ENCODE data around the gene ORAI3. TPM values are rescaled to one million over a fixed set of nuclear protein-coding genes. Genes with fewer than 3 reads are reported as not detected.

The ORAI3 gene
- total and polyA plus RNA-seq, 2 of the 13 experiments (the other 11 are each of a cell fraction or from before 2014, with no cell fraction given): 11.4 to 32.0 TPM

DNA sequence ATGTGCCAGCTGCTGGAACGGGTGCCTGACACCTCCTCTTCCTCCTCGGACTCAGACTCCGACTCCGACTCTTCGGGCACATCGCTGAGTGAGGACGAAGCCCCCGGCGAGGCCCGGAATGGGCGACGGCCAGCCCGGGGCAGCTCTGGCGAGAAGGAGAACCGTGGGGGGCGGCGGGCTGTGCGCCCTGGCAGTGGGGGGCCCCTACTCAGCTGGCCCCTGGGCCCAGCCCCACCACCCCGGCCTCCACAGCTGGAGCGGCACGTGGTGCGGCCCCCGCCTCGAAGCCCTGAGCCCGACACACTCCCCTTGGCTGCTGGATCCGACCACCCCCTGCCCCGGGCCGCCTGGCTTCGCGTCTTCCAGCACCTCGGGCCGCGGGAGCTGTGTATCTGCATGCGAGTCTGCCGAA is 18.7 kb upstream of the ORAI3 start:
- POLR2A ChIA-PET: no interaction called here
- Histone ChIP-seq H3K9me3 (ENCODE audit: low read length) (no peaks in the 10 kb centered on the region), H3K9ac (ENCODE audit: insufficient read depth, low read depth, low read length) (no peak overlapping the region), H3K27ac (ENCODE audit: extremely low read length, insufficient read depth, low read length) (no peak overlapping the region), H3K4me1 (ENCODE audit: insufficient read depth, low read length) (peaks cover 7% of the 10 kb centered on the region; the same call in 1 of the 2 replicates), H3K4me3 (replicated peaks in 1 of 3; ENCODE audit: insufficient read depth in 1 of 3, low read depth in 2 of 3, low read length in 3 of 3) (no peak overlapping the region), H4K20me1 (ENCODE audit: insufficient read depth, low read length) (no peaks in the 10 kb centered on the region), H3K4me2 (ENCODE audit: low read depth, low read length) (no peak overlapping the region), H3K27me3 (ENCODE audit: control insufficient read depth in 1 of 2, insufficient read depth in 2 of 2, low read length in 2 of 2) (no peaks in the 10 kb centered on the region), H3K79me2 (ENCODE audit: insufficient read depth, low read length) (no peaks in the 10 kb centered on the region), H3K36me3 (replicated peaks in 1 of 2; ENCODE audit: control insufficient read depth in 1 of 2, insufficient read depth in 2 of 2, low read length in 2 of 2) (peaks cover 11 to 25% of the 10 kb centered on the region in 2 experiments), H2AFZ (ENCODE audit: low read length) (no peak overlapping the region)
- FAIRE-seq (no peak), ATAC-seq (no peak), DNase-seq (ENCODE audit: low spot score) (no peak)
- intact Hi-C loops (cut with micrococcal nuclease; ENCODE audit: unreplicated experiment): no loop called here
- no TSS peak for BruUV-seq (replicated peaks)
- TF ChIP-seq RBFOX2 (IDR thresholded peaks at IDR 0.05; ENCODE audit: low read depth, low read length): peak; percentile 56
- TF ChIP-seq AGO2 (optimal IDR thresholded peaks at IDR 0.05; ENCODE audit: low read depth, low read length): peak; percentile 65
- TF ChIP-seq, protein P1, sequence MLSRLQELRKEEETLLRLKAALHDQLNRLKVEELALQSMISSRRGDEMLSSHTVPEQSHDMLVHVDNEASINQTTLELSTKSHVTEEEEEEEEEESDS (CRISPR knock-in tag; IDR thresholded peaks at IDR 0.05; ENCODE audit: borderline replicate concordance): no peak
- TF ChIP-seq NCOR1 (IDR thresholded peaks at IDR 0.05; ENCODE audit: borderline replicate concordance, low read length): no peak
- in situ Hi-C loops (cut with HindIII; ENCODE audit: extremely low pct_ligation_motif_present, low pct_unique_long_range_greater_than_20kb): no loop called here
- CTCF ChIA-PET (ENCODE audit: low intra/inter-chr PET ratio, low total read pairs): no interaction called here
- 98% methylated on average over 12 of the region's 35 CpGs for WGBS (ENCODE audit: low lambda C conversion rate)

DNA sequence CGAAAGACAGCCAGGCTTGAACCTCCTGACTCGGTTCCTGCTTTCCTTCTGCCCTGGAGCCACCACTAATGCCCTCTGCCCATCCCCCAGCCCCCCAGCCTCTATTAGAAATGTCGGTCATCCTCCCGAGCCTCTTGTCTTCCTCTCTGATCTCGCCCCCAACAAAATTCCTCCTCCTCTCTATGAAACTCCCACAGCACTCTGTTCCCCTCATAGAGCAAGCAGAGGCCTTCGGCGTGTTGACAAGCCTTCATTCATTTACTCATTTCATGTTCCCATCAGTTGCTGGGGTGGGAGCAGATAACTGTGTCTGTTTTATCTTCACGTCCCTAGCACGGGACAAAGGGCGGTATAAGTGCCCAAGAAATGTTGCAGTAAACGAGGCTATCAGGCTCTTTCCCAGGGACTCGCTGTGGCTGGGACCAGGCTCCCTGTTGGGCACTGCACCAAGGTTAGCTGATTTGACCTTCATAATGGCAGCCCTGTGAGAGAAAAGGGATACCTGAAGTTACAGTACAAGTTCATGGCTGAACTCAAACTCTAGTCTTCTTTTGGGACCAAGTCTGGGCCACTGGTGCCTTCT is 17.7 kb upstream of the ORAI3 start:
- Histone ChIP-seq H4K20me1 (ENCODE audit: insufficient read depth, low read length) (no peaks in the 10 kb centered on the region), H3K79me2 (ENCODE audit: insufficient read depth, low read length) (no peaks in the 10 kb centered on the region), H3K9ac (ENCODE audit: insufficient read depth, low read depth, low read length) (no peak overlapping the region), H3K27me3 (ENCODE audit: control insufficient read depth in 1 of 2, insufficient read depth in 2 of 2, low read length in 2 of 2) (no peaks in the 10 kb centered on the region), H3K4me2 (ENCODE audit: low read depth, low read length) (no peak overlapping the region), H3K9me3 (ENCODE audit: low read length) (no peaks in the 10 kb centered on the region), H3K36me3 (replicated peaks in 1 of 2; ENCODE audit: control insufficient read depth in 1 of 2, insufficient read depth in 2 of 2, low read length in 2 of 2) (peaks cover 17 to 27% of the 10 kb centered on the region in 2 experiments), H3K27ac (ENCODE audit: extremely low read length, insufficient read depth, low read length) (no peak overlapping the region), H3K4me3 (replicated peaks in 1 of 3; ENCODE audit: insufficient read depth in 1 of 3, low read depth in 2 of 3, low read length in 3 of 3) (no peak overlapping the region), H2AFZ (ENCODE audit: low read length) (no peak overlapping the region), H3K4me1 (ENCODE audit: insufficient read depth, low read length) (peaks cover 6% of the 10 kb centered on the region; the same call in 1 of the 2 replicates)
- CTCF ChIA-PET (ENCODE audit: low intra/inter-chr PET ratio, low total read pairs): no interaction called here
- 81% methylated on average over 12 of the region's 12 CpGs for WGBS (ENCODE audit: low lambda C conversion rate)
- in situ Hi-C loops (cut with HindIII; ENCODE audit: extremely low pct_ligation_motif_present, low pct_unique_long_range_greater_than_20kb) (no loop called here), intact Hi-C loops (cut with micrococcal nuclease; ENCODE audit: unreplicated experiment) (no loop called here)
- POLR2A ChIA-PET: interaction anchor here (1.8 kb wide), 1 partner anchor 11 kb away, joined by 6 read pairs; no protein-coding TSS in a partner anchor
- DNase-seq (ENCODE audit: low spot score) (no peak), FAIRE-seq (no peak), ATAC-seq (no peak)
- no TSS peak for BruUV-seq (replicated peaks)
- TF ChIP-seq RBFOX2 (IDR thresholded peaks at IDR 0.05; ENCODE audit: low read depth, low read length) (no peak), ZNF20 (CRISPR knock-in tag; IDR thresholded peaks at IDR 0.05) (no peak), TBL1XR1 (IDR thresholded peaks at IDR 0.05; ENCODE audit: borderline replicate concordance, low read length, partially characterized antibody) (no peak), ZBTB44 (CRISPR knock-in tag; IDR thresholded peaks at IDR 0.05) (no peak)
